Smooth muscle cell of the brain vasculature (primary cell): ENCODE data around the gene LDAF1.
"Not testable (repeated sequence)": the region's sequence is repeated elsewhere in the genome, so short reads cannot be mapped to it uniquely, and the experiment has no call there.

Source experiments
- DNase-seq: peaks from one replicate; pipeline ENCODE4 v3.0.0-alpha.2; 2012; ENCODE audit warnings: low read depth, low spot score

The LDAF1 gene

GRCh38 chr16:21195330-21195729 is 36.9 kb downstream of the LDAF1 start:
- not testable (repeated sequence) for DNase-seq

- no peak for DNase-seq
Measured at GRCh38 chr16:21197112-21197511, 38.6 kb downstream of the LDAF1 start.

DNA sequence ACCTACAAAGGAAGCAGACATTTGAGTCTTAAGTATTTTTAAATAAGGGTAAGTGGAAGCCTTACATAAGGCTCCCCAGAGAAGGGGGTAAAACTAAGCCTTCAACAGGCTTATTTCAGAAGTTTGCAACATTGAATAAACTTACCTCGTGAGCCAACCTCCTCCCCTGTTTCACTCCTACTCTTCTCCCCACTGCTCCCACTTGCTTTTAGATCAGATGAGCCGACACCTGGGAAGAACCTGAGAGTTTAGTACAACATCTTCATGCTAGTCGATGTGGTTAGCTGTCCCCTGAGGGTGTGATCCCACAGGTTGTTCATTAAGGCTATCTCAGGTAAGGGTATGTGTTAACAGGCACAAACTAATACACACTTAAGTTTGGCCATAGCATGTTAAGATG is 39.1 kb downstream of the LDAF1 start:
- DNase-seq, result no peak

DNA sequence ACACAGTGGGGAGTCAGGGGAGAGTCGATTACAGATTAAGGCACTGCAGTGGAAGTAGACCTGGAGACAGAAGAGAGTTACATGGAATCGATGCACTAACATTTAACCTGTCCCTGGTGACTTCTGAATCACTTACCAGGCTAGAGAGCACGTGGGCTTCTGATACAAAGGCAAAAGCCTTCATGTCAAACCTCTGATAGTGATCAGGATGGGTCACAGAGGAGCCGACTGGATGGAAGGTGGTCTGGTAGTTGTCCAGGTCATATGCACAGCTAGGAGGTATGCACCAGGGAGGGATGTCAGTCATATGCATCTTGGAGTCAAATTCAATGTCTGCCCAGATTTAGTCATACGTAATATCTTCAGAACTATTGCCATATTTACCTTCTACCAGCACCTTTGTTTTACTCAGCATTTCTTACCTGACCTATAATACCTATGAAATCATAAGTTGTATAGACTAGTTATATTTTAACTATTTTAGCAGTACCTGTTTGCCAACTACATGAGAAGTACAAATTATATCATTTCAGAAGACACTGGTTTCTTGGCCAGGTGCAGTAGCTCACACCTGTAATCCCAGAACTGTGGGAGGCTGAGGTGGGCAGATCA is 41.2 kb downstream of the LDAF1 start:
- DNase-seq, result no peak

DNA sequence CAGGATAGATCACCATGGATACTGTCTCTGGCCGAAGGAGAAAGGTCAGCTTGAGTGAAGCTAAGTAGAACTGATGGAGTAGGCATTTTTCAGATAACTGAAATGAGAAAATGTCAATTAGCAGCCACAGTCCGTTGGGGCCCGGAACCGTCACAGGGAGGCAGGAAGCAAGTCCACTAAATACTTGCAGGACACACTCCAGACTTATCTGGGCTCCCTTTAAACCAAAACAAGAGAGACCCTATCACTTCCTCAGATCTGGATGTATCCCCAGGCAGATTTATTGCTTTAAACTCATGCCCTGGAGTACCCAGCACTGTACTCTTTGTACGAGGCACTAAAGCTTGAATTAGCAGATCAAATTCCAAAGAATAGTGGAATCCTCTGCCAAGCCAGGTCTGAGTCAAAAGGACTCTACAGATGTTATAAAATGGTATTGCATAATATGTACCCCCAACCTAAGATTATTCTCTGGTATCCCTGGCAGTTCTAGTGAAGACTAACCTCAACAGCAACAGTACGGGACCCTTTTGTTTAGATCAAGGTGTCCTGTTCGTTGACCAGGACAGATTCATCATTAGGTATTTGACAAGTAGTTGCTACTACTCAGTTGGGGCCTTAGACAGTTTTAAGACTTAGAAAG is 44.8 kb downstream of the LDAF1 start:
- no peak for DNase-seq

DNA sequence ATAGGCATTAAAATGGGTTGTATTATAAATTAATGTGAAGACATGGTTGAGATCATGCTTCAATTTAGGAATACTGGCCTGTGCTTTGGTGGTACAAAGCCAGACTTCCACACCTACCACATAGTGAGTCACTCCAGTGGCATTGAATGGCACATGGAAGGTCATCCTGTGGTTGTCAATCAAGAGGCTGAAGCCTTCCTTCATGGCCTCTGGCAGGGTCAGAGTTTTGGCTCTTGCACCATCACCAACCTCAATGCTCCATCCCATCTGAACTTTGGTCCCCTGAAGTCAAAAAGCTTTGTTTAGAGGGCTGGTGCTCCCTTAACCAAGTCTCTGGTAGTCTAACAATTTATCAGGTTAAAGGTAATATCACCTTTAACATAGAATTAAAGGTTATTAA is 46.8 kb downstream of the LDAF1 start:
- DNase-seq, result no peak

DNA sequence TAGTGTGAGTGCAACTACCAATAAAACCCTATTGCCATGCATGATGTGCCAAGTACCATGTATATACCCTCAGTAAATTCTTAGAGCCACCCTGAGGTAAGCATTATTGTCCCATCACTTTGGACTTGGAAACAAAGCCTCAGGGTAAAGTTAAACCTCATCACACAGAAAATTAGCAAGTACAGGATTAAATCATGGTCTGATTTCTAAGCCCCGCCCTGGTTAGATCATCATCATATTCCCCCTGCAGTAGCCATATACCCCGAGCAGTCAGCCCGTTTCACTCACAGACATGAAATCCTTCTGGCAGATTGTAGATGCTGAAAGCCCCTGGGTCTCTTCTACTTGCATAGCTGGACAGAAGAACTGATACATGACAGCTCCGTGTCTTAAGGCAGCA is 48.1 kb downstream of the LDAF1 start:
- no peak for DNase-seq

GRCh38 chr16:21208446-21209230 is 50.2 kb downstream of the LDAF1 start:
- DNase-seq, result no peak

DNA sequence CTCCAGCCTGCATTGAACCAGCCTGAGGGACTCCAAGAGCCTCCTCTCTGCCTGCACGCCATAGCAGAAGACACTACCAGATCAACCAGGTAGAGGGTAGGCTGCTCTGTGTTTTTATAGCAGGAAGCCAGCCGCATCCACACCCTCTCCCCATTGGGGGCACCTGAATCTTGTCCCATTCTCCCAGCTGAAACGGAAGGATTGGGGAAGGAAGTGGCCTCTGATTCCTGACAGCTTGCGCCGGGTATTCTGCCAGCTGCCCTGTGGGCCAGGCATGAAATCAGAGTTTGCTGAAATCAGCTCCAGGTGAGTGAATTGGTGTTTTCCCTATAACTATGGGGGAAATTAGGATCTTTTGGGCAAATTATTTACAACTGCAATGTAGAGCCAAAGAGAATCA is 53.0 kb downstream of the LDAF1 start, which contains the start of gene ZP2:
ZP2 (minus strand) TSS at position 89 of the 400 bp plus-strand sequence; CDS start at position 62, 27 bp downstream.
- no peak for DNase-seq

DNA sequence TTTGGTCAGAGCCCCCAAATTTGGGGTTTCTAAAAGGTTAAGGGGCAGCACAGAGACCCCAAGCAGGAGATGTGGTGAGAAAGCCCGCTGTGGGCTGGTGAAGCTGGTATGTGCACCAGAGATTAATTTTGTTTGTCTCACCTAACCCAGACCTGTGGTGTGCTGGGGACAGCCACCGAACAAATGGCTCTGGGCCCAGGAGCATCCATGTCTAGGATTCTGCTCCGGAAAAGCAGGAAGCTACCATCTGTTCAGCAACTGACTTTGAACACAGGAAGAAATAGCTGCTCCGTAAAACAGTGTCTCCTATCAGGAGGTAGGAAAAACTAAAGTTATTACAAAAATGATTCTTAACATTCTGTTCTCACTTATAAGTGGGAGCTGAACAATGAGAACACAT is 55.6 kb downstream of the LDAF1 start:
- DNase-seq, result no peak

GRCh38 chr16:21217121-21217520 is 58.6 kb downstream of the LDAF1 start:
- no peak for DNase-seq

DNA sequence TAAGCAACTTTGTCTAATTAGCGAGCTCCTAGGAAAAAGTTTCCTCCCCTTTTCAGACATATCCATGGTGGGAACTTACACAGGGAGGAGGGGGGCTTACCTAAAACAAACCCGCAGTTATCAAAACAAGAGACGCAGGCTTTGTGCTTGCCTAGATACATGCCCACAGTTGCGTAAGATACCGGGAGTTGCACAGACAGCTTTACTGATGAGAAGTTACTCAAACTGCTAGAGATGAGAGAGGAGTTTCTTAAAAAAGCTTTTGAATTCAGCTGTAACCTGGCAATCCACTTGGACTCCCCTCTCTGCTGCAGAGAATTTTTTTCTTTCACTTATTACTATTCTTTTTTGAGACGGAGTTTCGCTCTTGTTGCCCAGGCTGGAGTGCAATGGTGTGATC is 59.7 kb downstream of the LDAF1 start:
- DNase-seq, result no peak

- no peak for DNase-seq
Measured at GRCh38 chr16:21219551-21219950, 61.1 kb downstream of the LDAF1 start.

GRCh38 chr16:21222495-21223337 is 64.2 kb downstream of the LDAF1 start:
- no peak for DNase-seq

- no peak for DNase-seq
Measured at GRCh38 chr16:21223787-21224186, 65.3 kb downstream of the LDAF1 start.

- DNase-seq, result no peak
Measured at GRCh38 chr16:21224800-21225199, 66.3 kb downstream of the LDAF1 start.

GRCh38 chr16:21226749-21227148 is 68.3 kb downstream of the LDAF1 start:
- DNase-seq, result no peak

GRCh38 chr16:21227866-21228265 is 69.4 kb downstream of the LDAF1 start:
- no peak for DNase-seq

DNA sequence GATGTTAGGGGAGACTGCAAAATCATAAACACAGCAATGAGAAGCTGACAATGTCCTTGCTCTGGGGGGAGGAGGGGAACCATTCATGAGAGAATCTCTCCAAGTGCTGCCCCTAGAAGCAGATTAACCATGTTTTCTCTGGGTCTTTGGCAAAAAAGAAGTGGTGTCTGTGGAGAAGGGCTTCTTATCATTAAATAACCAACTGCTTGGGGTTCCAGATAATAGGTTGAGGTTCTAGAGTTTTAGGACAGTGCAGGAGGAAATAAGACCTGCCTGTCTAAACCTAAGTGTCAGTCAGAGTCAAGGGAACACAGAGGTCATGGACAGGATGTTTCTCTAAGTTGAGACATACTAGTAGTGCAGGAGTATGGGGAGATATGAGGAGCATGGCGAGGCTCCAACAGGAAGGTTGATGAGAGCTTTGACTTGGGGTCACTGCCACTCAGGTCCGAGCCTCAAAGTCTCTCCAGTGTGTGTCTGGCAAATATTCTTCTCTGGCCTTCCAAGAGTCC is 69.9 kb downstream of the LDAF1 start:
- DNase-seq, result no peak
